ENCODE measurements around the gene BRD7.

BRD7 gene

GRCh38 chr16:50273382-50273690, 95.5 kb downstream of the BRD7 start:
- DNase-seq (ENCODE audit: low read depth in 3 of 3), result no peak

GRCh38 chr16:50272687-50273381, 96.0 kb downstream of the BRD7 start:
- no peak for DNase-seq (ENCODE audit: low read depth in 3 of 3)

DNA sequence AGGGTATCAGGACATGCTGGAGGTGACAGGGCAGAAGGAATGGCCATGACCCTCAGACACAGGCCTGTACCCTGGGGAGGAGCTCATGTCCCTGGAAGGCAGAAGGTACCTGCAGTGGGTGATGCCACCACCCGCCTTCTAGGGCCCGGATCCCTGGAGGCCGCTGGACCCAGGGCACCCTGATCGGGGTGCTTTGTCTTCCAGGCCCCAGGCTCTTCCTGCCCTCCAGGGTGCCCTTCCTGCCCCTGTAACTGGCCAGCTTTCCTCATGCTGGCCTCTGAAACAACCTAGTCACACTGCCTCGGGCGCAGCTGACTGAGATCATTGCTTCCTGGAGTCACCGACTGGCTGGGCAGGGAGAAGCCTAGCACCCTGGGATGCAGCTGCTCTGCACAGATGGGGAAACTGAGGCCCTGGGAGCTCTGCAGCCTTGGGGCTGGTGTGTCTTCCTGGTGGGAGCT, 96.6 kb downstream of the BRD7 start:
- no peak for DNase-seq (ENCODE audit: low read depth in 3 of 3)

- no peak for DNase-seq (ENCODE audit: low read depth in 3 of 3)
These were observed 97.4 kb downstream of the BRD7 start for GRCh38 chr16:50271148-50272041.

DNA sequence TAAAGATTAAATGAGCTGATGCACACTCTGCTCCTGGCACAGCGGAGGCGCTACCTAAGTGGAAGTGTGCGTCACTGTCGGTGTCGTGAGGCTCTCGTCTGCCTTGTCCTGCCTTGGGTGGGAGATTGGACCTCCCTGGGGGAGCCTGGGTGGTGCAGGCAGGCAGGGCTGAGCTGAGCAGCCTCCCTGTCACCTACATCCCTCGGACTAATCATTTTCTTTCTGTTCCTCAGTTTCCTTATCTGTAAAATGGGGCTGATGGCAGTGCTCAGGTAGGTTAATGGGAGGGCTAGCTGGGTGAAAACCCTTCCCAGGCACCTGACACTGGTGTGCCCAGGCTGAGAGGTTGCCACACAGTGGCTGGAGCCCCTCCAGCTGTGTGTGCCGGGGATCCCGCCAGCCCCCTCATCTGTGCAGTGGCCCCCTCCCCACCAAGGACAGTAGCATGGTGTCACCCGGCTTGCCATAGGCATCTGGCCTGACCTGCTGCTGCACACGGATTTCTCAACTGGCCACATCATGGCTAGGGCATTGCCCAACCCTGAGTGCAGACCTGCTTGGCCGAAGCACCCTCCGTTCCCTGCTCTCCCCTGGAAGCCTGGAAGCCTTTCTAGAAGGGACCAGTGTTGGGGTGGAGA, 98.2 kb downstream of the BRD7 start:
- DNase-seq (ENCODE audit: low read depth in 3 of 3), result no peak

DNA sequence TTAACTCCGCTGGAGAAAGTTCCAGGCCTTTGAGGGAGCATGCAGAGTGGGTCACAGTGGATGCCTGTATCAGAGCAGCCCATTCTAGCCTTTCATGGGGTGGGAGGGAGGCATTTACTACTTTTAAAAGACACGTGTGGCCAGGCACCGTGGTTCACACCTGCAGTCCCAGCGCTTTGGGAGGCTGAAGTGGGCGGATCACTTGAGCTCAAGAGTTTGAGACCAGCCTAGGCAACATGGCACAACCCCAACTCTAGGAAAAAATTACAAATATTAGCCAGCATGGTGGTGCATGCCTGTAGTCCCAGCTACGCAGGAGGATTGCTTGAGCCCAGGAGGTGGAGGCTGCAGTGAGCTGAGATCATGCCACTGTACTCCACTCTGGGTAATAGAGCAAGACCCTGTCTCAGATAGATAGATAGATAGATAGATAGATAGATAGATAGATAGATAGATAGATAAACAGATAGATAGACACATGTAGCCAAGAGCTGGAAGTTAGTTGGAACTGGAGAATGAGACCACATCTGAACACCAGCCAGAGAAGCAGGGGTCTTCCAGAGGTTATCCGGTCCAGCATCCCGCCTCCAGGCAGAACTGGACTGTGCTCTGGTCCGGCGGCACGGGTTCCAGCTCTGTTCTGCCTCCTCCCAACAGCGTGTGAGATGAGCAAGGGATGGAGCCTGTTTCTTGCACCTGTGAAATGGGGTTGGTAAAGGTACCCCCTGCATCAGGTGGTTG, 98.8 kb downstream of the BRD7 start:
- no peak for DNase-seq (ENCODE audit: low read depth in 3 of 3)

DNA sequence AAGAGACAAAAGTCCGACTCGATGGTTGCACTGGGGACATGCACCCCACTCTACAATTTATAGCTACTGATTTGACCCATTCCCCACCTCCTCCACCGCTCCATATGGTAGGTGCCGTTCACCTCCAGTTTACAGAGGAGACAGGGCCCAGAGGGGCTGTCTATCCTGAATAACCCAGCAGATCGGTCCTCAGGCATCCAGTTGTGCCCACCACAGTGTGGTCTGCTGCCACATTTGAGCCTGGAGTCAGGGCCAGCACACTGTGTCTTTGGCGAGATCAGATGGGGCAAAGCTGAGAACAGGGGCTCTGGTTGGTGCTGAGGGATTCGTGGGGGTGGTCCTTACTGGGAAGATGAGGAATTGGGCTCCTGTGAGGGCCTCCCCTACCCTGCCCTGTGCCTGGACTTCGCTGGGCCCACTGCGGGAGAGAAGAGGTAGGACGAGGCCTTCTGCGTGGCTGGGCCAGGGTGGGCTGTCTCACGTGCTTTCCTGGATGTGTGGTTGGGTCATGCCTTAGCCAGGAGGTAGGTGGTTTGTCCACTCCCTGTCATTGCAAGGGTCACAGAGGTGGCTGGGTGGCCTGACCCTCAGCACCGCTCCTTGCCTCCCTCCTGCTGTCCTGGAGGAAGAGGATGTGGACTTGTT, 99.6 kb downstream of the BRD7 start:
- DNase-seq (ENCODE audit: low read depth in 3 of 3), result no peak

DNA sequence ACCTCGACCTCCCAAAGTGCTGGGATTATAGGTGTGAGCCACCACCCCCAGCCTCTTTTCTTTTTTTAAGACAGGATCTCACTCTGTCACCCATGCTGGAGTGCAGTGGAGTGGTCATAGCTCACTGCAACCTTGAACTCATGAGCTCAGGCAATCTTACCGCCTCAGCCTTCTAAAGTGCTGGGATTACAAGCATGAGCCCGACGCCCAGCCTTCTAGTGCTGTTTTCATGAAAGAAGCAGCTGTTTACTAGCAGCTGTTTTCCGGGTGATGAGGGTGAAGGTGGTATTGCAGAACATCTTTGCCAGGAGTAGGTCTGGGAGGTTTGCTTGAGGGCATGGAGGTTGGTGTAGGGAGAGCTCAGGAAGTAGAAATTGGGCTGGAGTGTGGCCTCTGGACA, 100.4 kb downstream of the BRD7 start:
- no peak for DNase-seq (ENCODE audit: low read depth in 3 of 3)

- DNase-seq (ENCODE audit: low read depth in 3 of 3), result no peak
These were observed 101.1 kb downstream of the BRD7 start for GRCh38 chr16:50267651-50268050.

DNA sequence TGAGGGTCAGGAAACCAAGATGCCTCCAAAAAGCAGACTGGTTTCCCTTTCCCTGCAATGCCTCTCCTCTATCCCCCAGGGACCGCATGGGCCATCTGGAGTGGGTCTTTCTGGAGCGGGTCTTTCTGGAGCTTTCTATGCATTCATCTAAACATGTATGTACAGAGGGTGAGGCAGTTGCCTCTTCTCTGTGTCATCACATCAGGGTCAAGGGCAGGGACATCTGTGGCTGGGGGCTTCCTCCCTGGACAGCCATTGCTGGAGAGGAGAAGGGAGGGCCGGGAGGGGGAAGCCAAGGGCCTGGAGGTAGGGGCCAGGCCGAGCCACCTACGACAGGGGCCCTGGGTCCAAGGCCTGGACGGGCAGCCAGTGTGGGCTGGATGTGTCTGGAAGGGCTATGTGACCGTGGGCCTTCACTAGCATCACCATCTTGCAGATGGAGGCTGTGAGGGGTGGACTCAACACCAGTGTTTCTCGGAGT, 101.6 kb downstream of the BRD7 start:
- no peak for DNase-seq (ENCODE audit: low read depth in 3 of 3)

DNA sequence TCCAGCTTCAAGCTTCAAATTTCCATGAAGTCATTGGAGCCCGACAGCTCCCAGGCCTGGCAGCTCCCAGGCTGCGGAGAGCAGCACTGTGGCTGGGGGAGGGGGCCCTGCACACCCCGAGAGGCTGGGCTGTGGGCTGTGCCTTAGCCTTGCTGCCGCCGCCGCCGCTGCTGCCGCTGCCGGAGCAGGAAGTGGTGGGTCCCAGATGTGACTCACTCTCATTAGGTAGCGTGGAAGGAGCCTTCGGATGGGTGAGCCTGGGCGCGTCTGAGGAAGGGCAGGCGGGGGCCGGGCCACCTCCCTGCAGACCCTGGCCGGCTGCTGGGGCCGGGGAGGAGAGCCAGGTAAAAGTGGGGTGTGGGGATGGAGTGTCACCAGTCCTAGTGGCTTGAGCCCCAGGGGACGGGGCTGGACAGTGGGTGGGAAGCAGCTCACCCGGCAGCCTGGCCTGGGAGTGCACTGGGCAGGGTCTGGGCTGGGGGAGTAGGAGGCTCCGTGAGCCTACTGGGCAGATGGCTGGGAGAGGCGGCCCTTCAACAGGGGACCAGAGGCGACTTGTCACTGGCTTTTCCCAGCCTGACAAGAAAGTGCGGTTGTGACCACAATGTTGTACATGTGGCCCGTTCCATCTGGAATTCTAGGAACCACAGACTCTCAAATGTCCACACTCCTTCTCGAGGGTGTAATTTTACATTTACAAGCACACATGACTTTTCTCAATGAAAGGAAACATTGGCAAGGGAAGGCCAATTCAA, 102.3 kb downstream of the BRD7 start, which contains the start of gene ADCY7:
TSS of gene ADCY7 (plus strand) at position 215 of the 755 bp plus-strand sequence. CDS start 21,629 bp downstream, outside the sequence.
- DNase-seq (ENCODE audit: low read depth in 3 of 3), result peak; percentile 71 to 82 (median 77)

All from stimulated activated CD4-positive, alpha-beta T cell treated with anti-CD3 and anti-CD28 coated beads, TNF-alpha, amount 100 ng/mL, for 48 hours (primary cell).